ENCODE results near the gene PRSS57.

DNA sequence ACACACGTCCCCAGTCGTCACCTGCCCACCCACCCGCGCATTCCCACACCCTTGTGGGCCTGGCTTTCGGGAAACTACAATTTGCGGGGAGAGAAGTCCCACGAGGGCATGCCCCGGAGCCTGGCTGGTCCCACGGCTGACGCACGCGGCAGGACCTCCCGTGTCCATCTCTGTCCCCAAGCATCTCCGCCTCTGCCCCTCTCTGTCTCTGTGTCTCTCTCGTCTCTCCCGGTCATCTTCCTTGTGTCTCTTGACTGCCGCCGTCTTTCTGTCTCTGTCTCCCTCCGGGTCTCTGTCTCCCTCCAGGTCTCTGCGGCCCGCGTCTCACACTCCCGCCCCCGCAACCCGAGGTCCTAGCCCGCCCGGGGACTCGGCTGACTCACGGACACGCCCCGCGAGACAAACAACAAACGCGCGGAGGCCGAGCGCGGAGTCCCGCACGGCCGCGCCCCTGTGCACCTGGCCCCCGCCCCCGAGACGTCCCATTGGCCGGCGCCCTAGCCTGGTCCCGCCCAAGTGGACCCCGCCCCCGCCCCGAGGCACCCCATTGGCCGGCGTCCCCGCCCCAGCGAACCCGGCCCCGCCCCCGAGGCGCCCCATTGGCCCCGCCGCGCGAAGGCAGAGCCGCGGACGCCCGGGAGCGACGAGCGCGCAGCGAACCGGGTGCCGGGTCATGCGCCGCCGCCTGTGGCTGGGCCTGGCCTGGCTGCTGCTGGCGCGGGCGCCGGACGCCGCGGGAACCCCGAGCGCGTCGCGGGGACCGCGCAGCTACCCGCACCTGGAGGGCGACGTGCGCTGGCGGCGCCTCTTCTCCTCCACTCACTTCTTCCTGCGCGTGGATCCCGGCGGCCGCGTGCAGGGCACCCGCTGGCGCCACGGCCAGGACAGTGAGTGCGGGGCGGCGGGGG, 55.7 kb downstream of the PRSS57 start, which contains the start of gene FGF22:
- TF ChIP-seq CTCF (IDR thresholded peaks at IDR 0.05): no peak
- no peak for TF ChIP-seq POLR2A (IDR thresholded peaks at IDR 0.05)
